Measurements from ENCODE around the gene ROR1.

ROR1 gene

DNA sequence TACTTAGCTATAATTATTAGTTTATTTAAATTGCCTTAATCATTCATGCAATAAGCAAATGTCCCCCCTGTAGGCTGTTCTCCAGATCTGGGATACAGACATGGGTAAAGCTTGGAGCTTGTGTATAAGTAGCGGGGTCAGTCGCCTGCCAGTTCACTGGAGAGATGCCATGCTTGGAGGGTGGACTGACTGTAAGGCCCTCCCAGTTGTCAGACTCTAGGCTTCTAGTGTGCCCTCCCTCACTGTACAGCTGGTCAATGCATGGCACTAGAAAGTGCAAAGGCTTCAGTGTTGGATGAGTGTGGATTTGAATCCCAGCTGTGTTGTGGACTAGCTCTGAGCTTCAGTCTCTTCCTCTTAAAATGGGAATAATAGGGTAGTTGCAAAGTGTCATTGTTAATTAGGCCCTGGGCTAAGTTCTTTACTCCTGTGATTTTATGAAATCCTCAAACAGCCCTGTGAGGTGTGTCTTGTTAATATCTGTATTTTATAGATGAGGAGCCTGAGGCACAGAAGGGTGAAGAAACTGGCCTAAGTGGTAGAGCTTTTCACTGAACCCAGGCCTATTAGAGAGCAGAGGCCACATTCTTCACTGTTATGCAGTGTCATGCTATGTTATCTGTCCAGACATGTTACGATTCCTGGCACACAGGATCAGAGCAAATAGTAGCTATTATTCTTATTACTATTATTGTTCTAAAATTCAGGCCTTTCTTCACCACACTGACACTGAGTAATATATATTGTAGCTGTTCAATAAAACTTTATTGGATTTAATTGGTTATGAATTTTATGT, 85.9 kb downstream of the ROR1 start:
- no peak for DNase-seq

DNA sequence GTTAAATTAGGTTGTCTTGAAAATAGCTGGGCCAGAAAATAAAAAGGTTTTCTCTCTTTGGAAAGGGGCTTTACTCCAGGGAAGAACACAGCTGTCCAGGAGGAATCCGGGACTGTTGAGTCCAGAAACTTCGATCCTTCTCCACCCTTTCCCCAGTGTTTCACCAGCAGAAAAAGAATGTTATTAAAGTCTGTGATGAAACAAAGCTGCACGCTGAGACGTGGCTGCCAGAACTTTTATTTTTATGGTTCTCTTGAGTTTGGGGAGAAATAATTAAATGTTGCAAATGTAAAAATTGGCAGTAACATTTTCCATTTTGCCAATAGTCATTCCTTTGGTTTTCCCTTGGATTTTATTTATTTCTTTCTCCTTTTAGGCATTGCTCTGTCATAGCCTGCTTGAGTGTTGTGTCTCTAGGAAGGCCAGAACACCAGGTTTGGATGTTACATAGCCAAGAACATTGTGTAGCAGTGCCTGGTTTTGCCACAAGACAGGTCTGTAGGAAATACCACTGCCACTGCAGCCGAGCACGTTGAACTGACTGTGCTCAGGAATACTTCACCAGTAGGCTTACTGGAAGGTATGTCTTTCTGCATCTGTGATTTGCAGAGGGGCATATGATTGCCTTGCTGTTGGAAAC, 87.4 kb downstream of the ROR1 start:
- DNase-seq, result no peak

DNA sequence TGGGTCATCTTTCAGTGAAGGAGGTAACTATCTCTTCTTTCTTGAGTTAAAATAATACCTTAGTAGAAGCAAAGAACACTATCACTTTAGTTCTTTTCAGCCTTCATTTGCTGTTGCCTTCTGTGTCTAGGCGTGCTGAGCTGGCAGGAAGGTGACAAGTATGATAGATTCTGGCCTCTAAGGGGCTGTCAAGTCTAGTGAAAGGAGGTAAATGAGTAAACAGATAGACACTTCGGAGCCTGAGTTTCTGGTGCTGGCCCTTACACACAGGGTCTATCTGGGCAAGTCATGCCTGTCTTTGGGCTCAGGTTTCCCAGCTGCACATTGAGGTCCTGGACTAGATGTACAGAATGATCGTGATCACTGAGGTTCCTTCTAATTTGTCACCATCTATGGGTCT, 89.3 kb downstream of the ROR1 start:
- DNase-seq, result no peak

DNA sequence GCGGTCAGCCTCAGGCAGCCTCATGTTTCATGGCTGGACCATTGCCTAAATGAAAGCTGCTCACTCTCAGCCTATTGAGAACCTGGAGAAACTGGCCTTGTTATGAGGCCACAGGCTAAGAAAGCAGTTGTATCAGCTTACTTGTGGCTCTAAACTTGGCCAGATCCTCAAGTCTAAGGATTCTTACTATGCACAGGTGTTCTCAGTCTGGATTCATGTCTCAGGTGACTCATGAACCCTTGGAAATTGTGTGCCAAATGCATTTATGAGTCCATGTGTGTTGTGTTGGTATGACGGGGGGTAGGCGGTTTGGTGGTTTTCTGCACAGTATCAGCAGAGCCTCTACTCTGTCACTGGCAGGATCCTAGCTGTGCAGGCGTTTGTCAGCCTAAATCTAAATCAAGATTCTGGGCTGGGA, 90.4 kb downstream of the ROR1 start:
- DNase-seq, result no peak

DNA sequence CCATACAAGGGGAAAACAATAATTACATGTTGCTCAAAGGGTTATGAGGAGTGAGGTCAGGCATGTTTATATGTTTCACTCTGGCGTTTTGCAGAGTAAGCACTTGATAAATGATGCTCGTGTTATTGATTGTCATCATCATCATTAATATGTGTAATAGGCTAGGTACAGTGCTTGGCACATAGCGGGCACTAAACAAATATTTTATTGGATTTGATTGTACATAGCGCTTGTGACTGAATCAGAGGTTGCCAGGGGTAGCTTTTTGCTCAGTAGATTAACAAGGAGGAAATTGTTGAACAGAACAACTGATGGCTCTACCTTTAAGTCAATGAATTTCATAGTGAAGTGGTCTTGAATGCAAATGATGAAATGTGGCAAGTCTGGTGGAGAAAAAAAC, 91.7 kb downstream of the ROR1 start:
- no peak for DNase-seq

DNA sequence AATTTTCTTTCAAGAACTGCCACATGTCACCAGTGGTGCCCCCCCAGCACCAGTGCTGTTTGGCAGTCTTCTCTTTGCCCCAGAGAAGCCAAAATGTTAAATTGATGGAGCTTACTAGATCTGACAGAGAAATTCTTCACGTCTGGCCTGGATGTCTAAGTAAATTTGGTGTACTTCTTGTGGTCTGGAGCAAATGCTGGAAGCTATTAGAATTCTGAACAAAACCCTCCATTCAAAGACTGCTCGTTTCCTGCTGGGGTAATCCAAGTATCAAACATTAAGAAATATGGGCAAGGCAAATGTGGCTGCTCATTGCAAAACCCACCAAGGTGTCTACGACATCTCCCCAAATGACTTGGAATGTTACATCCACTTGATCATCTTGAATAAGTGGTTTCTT, 92.3 kb downstream of the ROR1 start:
- DNase-seq, result no peak

DNA sequence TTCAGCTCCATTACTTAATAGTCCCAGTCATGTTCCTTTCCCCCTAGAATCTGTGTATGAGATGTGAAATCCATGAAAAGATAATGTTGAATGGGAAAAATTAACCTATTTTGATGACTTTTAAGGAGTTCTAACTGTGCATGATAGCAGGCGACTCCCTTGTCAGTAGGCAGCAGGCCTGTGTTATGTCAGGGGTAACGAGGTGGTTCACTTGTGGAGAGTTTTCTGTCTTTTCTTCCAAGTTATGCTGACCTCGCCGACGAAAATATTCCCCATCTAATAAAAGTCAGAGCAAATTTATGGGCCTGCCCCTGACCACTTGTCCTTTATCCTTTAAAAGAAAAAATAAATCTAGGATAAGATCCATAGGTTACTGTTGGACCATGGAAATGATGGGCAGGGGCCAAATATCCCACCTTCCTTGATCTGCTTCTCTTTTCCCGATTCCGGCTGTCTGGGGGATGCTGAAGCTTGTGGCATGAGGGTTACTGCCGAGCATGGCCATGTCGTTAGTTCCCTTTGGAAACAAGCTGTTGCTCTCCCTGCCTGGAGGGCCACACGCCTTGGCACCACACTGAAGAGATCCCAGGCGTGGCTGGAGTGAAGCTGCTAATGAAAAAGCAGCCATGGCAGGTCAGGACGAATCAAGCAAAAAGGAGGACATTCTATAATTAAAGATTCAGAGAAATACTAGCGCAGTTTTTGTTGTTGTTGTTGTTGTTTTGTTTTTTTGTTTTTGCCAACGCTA, 93.8 kb downstream of the ROR1 start:
- no peak for DNase-seq

DNA sequence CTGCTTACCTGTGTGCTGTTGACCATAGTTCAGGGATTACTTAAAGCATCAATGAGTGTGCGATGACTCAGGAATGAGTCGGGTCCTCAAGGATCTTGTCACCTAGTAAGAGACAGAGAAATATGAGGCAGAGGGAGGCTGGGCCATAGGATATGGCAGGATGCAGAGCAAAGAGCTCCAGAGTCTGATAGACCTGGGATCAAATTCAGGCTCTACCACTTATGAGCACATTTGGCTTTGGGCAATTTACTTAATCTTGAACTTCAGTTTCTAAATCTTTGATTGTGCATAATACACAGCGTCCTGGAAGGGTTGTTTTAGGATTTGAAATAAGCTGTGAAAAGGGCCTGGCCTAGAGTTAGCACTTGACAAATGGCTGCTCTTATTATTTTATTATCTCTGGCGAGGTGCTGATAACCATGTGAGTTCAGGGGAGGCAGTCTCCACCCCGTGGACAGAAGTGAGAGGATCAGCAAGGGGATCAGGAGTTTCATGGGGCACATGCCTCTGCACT, 94.5 kb downstream of the ROR1 start:
- DNase-seq, result no peak

DNA sequence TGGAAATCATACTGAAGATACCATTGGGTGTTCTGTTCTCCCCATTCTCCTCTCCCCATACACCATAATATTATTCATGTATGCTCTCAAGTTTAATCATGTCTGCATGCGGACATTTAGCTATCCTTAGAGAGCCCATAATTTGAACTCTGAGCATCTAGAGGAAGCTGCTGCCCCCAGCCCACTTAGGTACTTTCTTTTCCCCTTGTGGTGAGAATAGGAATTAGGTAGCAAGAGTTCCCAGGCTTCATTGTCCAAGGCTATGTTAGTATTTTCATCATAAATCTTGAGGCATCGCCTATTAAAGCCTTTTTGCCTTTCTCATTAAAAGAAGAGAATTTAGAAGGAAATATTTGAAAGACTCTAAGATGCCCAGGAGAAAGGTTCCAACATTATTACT, 96.3 kb downstream of the ROR1 start:
- no peak for DNase-seq

DNA sequence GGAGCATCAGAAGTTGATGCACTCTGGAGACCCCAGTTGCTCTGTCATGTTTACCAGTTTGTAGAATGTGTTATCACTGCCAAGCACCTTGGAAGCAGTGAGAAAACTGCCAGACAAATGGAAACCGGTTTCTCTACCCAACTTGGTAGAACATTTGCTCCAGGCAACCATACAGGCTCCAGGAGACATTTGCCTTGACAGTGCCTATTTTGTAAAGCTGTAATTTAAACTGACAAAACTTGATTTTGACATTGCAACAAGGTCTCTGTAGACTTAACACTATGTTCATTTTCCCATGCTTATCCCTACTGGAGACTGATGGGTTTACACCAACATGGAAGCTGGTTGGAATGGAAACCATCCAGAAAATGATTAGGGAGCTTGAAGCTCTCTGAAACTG, 97.6 kb downstream of the ROR1 start:
- no peak for DNase-seq

DNA sequence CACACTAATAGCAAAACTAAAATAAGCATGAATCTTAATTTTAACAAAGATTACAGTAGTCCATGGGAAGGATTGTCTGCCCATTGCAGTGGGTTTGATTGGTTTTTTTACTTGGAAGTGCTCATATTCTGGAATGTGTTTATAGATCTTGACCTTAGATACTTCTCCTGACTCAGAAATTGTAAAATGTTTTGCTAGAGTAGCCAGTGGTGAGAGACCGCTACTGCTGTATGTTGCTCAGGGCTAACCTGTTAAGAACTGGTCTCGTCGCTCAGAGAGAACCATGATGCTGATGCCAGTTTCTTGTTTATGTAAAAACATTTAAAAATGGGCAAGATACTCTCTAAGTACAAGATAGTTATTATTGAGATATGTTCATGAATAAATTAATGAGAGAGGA, 99.9 kb downstream of the ROR1 start:
- no peak for DNase-seq

DNA sequence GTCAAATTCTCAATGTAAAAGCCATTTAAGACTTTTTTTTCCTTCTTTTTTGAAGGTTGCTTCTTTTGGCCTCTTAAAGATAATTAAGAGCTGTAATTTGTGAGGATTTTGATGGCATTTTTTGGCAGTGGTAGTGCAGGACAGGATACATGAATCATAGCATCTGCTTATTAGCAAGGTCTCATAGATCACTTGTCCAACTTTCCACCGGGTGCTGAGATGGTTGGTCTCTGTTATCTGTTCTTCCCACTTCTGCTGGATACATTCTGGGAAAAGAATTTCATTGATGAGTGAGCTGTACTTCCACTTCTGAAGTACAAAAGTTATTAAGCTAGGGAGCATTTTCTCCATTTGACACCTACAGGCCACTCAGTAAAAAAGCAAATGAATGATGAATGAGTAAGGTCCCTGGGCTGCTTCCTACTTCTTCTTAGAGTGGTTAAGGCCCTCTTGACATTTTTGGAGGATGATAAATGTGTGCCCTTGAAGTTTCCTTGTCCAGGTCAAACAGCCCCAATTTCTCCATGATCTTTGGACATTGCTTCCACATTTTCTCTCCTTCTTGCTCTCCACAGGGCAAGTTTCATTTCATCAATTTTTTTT, 100.6 kb downstream of the ROR1 start:
- DNase-seq, result no peak

DNA sequence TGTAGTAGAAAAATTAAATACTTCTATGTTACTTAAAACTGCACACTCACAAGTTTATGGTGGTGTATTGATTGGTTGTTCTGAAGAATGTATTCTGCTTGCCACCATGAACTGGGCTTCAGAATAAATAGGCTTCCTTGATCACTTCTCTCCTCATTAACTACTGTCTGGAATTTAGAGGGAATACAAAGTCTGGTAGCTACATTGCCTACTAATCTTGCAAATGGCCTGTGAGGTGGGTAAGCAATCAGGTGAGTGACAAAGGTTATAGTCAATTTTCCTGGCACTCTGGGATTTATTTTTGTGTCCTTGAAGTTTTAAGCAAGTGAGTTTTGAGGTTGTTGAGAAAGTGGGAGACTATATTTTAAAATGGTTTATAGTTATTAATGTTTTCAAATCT, 101.8 kb downstream of the ROR1 start:
- DNase-seq, result no peak

DNA sequence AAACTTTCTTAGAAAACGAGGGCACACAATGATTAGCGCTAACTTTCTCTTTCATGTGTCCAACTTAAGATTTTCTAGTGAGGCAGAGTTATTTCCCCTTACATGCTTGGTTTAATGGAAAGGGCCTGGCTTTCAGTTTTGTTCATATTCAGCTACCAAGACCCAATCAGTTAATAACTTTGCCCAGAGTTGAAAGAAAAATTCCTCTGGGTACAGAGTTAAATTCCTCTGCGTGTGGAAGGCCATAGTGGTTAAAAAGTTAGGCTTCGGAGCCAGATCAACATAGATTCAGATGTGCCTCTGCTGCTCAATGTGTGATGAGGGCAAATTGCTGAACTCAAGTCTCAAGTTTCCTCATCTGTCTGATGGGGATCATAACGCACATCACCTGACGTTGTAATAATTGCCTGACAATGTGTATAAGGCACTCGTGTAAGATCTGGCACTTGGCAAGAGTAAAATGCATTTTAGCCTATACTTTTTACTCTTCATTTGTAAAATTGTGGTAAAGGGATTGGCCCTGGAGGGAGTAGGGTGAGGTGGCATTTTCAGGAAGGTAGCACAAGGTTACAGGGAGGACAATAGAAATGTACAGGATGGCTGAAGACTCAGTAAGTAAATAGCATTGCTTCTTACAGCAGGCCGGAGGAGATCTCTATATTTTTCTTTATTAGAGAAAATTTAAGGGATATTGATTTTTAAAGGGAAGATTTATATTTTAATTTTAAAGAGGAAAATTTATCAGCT, 103.4 kb downstream of the ROR1 start:
- DNase-seq, result no peak

DNA sequence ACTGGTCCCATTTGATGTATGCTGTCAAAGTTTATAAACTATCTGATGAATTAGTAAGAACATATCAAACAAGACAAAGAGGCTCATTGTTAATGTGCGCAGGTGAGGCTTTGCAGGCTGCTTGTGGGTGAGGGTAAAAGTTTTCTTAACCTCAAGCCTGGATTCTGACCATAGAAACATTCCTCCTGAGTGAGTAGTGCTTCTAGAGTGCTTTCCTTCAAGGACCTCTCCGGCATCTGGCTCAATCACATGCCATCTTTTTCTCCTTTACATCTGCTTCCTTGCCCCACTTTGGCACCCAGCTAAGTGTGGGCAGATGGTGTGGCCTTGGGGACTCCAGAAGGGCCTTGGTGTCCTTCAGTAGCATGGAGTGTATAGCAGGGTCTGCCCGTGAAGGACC, 104.0 kb downstream of the ROR1 start:
- DNase-seq, result no peak

DNA sequence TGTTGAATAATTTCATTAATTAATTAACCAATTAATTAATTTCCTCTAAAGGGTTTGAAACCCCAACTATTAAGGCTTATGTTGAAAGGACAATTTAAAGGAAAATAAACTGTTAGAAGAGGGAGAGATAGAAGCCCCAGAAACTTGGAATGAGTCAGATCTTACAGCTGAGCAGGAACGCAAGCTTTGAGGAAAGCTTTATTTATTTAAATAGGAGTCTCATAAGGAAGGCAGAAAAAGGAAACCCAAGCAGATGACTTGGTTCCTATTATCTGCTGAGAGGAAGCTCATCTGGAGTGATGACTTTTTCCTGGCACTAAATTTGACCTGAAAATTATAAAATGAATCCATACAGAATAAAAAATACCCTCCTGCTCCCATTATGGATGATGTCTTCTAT, 105.1 kb downstream of the ROR1 start:
- no peak for DNase-seq

DNA sequence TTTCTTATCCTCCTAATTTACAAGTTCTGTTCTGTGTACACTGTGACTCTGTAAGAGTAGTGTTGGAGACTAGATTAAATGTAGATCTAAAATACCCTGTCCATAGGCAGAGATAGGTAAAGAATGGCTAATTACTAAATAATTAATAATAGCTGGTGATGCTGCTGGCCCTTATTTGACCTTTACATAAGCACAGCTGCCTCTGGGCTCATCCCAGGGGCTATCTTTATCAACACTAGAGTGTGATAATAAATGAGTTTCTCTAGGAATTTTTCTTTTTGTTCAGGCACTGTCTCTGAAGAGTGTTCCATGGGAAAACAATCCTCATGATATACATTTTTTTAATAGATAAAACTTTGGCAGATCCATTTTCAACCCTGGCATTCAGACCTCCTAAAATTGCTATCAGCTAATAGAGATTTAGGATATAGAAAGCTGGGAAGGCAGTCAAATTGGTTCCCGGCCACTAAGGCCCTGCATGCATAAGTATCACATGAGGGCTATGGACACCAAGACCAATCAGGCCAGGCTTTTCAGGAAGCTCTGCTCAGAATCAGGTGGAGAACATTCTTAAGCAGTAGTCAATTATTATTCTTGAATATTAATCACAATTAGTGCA, 107.2 kb downstream of the ROR1 start:
- DNase-seq, result no peak

DNA sequence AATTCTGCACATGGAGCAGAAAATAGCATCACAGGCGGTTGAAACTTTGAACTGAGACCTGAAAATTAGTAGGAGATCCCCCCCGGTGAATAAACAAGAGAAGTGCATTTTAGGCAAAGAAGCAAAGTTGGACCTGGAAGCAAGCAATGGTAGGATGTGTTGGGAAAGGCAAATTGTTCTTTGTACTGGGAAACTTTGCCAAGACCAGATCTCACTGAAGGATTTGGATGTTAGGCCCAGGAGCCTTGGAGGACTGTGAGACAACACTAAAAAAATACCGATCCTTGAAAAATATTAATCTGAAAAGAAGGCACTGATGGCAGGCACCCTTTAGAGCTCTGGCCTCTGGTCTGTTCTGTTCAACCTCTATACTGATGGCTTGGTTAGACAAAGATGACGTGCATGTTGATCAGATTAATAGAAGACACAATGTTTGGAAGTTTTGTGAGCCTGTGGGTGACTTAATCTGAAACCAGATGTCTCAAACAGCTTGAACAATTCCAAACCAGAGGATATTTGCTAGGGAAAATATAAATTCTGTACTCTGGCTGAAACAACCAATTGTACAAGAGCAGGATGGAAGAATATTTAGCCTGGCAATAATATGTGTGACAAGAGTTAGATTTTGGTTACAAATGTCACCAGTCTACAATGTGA, 108.4 kb downstream of the ROR1 start:
- DNase-seq, result no peak

DNA sequence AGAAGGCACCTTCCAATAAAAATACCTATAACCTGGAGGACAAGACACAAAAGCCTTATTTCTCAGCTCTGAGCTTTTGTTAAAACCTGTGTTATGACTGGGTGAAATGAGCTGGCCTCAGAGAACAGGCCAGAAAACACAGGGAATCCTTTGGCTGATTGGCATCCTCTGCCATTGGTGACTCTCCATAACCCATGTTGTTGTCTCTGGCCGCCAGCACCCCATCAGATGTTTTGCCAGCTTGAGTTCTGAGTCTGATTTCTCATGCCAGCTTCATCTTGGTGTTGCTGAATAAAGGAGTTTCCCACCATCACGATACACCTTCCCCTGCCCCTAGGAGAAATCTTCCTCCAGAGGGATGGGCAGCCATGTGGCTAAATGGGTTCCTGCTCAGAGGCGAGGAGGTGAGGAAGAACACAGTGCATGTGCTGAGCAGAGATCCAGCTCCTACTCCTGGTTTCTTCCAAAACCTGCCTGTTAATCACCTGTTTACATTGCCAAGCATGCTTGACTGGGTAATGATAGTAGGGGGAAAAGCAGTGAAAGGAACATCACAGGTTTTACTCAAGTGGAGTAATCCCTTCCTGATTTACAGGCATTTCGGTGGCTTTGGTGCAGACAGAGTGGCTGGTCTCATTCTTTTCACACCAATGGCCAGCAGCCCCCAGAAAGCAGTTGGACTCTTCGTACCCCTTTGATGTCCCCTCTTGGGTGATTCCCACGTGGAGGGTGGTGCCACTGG, 109.8 kb downstream of the ROR1 start:
- DNase-seq, result no peak

DNA sequence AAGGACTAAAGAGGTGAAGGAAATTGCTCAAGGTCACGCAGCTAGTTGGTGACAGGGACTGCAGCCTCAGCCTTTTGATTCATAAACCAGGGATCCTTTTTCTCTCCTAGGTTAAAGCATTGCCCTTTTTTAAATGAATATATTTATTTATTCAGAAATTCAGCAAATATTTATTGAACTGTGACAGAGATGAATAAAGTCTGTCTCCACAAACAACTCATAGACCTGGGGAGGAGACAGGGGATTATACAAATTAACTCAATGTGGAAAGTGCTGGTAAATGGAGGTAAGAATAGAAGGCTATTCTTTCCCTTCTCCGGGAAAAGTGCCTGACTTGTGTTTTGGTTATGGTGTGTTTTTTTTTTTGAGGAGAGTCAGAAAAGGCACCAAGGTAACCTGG, 110.7 kb downstream of the ROR1 start:
- no peak for DNase-seq

DNA sequence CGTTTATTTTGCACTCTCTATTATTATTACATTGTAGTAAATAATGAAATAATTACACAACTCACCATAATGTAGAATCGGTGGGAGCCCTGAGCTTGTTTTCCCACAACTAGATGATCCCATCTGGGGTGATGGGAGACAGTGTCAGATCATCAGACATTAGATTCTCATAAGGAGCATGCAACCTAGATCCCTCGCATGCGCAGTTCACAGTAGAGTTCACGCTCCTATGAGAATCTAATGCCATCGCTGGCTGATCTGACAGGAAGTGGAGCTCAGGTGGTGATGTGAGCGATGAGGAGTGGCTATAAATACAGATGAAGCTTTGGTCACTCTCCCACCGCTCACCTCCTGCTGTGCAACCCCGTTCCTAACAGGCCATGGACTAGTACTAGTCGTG, 112.1 kb downstream of the ROR1 start:
- DNase-seq, result no peak

Measured in NCI-H2227 treated with DMSO at 0.1 percent for 48 hours (cell line).